ENCODE measurements around the gene ENPP4.
"Not testable (repeated sequence)": the region's sequence is repeated elsewhere in the genome, so short reads cannot be mapped to it uniquely, and the experiment has no call there.

Gene ENPP4

DNA sequence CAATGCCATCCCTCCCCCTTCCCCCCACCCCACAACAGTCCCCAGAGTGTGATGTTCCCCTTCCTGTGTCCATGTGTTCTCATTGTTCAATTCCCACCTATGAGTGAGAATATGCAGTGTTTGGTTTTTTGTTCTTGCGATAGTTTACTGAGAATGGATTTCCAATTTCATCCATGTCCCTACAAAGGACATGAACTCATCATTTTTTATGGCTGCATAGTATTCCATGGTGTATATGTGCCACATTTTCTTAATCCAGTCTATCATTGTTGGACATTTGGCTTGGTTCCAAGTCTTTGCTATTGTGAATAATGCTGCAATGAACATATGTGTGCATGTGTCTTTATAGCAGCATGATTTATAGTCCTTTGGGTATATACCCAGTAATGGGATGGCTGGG is 1.5 kb downstream of the ENPP4 start:
- not testable (repeated sequence) for DNase-seq

DNA sequence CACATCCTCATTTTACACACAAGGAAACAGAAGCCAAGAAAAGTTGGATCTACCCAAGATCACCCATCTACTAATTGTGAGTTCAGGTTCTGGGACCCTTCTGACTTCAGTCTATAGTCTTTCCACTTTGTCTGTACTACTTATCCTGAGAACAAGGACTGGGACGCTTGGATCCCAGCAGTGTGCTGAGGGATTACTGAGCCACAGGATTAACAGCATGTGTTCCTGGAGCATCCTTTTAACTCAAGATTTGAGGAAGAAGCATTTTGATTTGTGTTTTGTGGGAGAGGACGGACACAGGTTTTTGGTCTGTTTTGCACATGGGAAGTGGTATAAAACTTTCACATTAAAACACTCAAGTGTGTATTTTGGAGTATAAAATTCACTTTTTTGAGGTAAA is 4.4 kb downstream of the ENPP4 start:
- DNase-seq = no peak

DNA sequence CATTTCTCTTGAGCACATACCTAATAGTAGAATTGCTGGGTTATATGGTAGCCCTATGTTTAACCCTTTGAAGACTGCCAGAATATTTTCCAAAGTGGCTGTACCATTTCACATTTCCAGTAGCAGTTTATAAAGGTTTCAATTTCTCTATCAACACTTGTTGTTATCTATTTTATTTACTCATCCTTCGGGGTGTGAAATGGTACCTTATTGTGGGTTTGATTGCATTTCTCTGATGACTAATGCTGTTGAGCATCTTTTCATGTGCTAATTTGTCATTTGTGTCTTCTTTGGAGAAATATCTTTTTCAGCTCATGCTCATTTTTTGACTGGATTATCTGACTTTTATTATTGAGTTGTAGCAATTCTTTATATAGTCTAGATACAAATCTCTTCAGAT is 5.4 kb downstream of the ENPP4 start:
- DNase-seq = no peak

DNA sequence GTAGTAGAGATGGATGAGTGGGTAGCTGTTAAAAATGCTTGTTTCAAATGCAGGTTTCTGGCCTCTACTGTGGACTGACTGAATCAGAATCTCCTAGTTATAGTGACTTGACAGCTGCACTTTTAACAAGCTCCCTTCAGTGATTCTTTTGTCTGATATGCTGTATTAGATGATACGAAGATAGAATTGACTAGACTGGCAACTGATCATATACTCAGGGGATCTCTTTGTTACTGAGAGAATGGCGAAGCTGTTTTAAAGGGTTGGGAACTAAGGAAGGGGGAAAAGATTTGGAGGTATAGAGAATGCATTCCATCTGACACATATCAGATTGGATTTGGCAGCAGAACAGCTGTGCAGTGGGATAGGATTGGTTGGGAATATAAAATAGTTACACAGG is 7.0 kb downstream of the ENPP4 start:
- no peak for DNase-seq

DNA sequence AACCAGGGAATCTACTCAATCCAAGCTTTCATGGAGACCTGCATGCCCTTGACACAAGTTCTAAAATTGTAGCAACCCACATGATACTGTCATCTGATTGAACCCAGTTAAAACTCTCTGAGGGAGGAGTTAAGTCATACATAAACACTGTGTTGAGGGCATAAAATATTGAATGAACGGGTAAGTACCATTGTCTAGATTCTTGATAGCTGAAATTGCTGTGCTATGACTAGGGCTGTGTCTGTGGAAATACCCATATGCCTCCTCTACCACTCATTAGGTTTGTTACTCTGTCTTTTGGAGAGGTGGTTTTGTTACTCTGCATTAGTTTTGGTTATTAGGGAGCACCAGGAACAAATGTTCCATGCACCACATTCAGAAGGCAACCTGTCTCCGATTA is 7.6 kb downstream of the ENPP4 start:
- DNase-seq = no peak

DNA sequence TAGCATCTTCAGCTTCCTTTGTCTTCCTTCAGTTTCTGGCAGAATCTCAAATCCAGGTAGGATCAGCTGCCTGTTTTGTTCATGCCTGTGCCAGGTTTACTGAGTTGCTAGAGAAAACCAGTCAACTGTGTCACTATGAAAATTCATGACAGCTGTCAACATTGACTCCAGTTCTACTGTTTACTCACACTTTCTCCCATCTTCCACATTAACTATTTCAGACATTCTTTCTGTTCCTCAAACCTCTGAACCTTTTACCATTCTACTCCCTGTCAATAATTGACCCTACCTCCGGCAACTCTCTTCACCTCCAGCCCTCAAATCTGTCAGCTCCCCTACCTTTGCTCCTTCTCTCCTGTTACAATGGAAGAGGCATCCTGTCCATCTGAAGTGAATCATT is 8.5 kb downstream of the ENPP4 start:
- DNase-seq = peak; percentile 40

DNA sequence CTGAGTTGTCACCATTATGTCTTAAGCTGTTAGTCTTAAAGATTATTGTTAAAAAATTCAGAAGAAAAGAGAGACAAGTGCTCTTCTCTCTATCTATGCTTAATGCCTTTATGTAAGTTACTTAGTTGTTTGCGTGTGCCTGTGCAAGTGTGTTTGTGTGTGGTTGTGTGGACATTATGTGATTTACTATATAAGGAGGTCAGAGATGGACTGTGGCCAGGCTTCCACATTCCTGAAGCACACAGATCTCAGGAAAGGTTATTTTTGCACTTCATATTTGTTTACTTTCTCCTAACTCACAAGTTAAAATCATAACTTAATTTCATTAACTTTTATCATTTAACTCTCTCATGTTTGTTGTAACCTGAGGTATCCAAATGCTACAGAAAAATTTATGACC is 14.5 kb downstream of the ENPP4 start:
- DNase-seq = no peak

DNA sequence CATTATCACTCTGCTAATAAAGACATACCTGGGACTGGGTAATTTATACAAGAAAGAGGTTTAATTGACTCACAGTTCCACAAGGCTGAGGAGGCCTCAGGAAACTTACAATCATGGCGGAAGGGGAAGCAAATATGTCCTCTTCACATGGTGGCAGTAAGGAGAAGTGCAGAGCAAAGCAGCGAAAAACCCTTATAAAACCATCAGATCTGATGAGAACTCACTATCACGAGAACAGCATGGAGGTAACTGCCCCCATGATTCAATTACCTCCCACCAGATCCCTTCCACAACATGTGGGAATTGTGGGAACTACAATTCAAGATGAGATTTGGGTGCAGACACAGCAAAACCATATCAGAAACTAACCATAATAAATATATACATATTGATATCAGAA is 19.3 kb downstream of the ENPP4 start:
- not testable (repeated sequence) for DNase-seq

DNA sequence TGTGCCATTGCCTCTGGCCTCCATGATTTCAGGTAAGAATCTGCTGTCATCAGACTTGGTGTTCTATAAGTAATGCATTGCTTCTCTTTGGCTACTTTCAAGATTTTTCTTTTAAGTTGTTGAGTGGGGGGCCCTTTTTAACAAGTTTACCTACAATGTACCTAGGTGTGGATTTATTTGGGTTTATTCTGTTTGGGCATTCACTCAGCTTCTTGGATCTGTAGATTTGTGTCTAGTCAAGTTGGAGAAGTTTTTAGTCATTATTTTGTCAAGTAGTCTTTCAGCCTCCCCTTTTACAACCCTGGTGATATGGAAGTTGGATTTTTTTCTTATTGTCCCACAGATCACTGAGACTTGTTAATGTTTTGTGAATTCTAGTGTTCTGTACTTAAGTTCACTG is 26.9 kb downstream of the ENPP4 start:
- no peak for DNase-seq

DNA sequence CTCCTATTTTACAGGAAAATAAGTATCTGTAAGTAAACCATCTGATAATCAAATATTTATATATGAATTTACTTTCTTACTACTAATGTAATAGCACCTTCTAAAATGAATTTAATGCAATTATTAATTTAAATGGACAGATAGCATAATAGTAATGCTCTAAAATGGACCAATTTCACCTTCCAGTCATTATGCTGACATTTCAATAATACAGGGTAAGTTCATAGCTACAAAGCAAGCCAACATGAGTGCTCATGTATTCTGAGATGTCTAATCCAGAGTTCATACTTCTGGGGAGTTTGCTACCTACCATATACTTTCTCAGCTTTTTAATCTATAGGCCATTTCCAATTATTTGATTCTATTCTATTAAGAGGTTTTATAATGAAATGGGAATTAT is 29.4 kb downstream of the ENPP4 start:
- no peak for DNase-seq

DNA sequence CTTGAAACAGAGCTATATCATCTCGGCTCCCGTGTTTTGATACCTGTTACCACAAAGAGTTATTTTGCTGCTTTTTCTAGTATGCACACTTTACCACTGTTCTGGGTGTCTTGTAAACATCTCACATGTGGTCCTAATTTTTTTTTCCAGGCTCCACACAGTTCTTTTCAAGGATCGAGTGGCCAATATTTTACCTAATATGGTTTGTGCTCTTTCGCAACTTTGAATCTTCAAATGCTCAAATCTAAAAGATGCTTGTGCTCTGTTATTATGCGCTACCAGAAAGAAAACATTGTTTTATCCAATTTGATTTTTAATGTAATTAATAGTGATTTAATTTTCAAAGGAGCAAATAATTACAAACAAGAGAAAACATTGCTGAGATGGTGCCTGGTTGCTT is 30.3 kb downstream of the ENPP4 start:
- no peak for DNase-seq

DNA sequence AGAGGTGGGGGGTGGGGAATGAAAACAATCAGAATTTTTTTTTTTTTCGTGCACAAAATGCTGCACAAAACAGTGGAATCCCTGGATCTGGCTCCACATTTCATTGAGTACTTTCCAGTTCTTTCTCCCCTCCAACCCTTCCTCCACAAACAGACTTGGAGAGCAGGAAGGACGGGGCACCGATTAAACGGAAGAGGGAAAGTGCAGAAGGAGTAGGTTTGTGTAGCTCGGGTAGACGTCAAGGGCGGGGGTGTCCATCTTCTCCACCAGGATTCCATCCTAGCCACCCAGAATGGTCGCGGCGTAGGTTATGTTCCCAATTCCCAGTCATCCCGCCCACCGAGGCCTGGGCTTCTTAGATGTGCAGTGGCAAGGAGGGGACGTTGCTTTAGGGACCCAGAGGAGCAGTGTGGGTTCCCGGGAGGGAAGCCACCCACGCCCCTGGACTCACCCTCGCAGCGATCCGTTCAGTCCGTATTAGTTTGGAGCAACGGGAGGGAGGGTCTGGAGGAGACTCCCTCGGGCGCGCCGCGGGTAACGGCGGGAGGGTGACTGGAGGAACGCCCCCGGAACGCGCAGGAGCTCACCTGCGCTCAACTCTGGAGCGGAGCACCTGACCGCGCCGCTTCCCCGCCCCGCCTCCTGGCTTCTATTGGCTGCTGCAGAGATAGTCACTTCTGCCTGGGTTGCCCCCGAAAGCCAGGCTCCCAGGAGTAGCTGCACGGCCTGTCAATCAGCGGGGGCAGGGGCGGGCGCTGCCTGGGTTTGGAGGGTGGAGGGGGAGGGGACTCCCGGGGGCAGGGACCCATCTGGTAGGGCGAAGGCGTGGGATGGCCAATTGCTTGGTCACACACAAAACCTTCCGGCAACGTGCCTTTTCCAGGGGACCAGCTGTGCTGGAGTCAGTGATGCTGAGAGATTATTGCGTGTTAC is 40.8 kb downstream of the ENPP4 start, which contains the start of gene ENPP5:
ENPP5 (minus strand) TSS at position 624 of the 933 bp plus-strand sequence. CDS start 2,718 bp downstream, outside the sequence.
- DNase-seq = peak; percentile 80

DNA sequence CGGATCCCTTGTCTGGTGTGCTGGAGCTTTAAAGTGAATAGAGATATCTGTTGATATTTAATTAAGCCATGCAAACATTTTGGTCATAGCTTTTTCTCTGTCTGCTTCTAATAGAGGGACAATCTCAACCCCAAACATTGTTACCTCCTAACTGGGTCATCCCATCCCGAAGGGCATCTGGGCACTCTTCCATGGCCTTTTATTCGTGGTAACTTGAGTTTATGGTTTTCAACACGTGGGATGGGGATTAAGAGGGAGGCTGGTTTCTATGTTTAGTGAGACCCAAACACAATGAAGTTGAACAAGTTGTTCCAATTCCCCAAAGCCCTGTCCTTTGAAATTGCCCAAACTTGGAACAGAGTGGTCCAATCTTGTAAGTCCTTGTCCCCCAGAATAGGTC is 42.4 kb downstream of the ENPP4 start:
- no peak for DNase-seq

DNA sequence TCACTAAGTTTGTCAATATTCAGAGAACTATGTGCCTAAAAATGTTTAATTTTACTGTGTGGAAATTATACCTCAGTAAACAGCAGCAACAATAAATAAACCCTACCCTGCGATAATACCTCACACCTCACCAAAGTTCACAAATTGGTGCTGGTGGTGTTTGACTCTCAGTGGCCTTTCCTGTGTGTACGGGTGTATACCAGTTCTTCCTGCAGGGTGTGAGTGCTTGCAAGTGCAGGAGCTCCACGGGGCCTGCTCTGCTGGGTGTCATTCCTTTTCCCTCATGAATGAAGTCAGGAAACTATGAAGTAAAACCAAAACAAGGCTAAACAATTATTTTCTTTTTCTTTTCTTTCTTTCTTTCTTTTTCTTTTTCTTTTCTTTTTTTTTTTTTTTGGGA is 45.1 kb downstream of the ENPP4 start:
- no peak for DNase-seq

DNA sequence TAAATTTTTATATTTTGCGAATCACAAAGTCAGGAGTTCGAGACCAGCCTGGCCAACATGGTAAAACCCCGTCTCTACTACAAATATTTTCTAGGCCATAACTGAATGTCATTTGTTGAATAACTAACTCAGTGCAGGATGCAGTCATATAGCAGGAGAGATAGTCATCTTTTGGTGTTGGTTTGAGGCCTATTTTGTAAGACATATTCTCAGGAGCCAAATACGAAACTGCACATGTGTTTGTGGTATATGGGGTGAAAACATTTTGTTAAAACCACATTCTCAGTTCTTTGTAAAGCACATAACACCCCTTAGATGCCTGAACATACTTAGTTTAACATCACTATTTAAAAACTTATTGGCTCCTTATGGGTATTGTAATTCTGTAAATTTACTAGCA is 45.7 kb downstream of the ENPP4 start:
- DNase-seq = no peak

DNA sequence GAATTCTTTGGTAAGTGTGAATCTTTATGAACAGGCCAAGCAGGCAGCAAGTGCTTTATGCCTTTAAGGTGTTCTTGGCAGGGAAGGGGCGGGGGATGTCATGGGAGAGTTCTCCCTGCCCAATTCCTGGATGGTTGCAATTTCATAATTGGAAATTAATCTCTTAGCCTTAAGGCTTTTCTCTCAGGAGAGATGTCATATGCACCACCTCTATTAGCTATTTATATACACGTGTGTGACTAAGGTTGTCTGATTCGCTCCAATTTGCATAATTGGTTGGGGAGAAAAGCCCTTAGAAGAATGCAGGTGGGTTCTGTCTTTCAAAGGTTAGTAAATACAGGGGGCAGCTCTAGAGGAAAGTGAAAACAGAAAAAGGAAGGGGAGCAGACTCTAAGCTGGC is 46.2 kb downstream of the ENPP4 start:
- no peak for DNase-seq

DNA sequence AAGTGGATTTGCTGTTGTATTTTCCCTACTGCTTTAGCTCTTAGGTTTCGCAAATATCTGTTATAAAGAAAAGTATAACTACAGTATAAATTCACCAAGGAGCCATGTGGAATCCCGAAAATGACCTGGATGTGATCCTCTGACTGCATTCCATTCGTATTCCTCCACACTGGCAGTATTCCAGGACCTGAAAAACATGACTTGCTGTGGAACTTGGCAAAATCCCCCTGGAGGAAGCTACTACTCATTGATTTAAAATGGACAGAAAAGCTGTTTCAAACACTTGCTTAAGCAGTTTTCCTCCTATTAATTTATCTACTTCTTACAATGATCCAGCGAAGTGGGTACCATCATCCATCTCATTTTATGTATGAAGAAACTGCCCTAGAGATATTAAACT is 54.3 kb downstream of the ENPP4 start:
- DNase-seq = no peak

DNA sequence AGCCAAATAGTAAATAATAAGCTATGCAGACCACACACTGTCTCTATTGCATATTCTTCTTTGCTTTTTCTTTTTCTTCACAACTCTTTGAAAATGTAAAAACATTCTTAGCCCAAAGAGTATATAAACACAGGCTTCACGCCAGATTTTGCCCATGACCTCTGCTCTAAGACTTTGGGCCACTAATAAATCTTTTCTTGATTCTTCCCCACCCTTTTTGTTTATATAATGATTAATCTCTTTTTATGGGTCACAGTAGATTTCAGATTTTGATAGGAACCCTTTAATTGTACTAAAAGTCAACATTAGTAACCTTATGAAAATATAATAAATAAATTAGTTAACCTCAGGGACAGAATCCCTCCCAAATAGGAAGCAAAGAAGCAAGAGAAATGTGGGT is 56.8 kb downstream of the ENPP4 start:
- no peak for DNase-seq

DNA sequence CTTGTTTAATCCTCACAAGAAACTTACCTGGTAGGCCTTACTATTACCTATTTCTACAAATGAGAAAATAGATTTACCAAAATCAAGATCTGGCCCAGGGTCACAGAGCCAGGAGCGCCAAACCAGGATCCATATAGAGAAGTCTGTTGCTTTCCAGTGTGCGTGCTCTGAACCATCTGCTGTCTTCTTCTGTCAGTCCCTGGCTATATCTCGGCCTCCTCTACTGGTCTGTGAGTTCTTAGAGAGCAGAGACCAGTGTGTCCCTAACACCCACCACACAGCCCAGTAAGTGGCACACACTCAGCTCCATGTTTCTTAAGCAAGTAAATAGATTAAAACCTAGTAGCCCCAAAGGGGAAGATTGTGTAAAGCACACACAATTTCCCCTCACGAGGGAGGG is 59.9 kb downstream of the ENPP4 start:
- no peak for DNase-seq

DNA sequence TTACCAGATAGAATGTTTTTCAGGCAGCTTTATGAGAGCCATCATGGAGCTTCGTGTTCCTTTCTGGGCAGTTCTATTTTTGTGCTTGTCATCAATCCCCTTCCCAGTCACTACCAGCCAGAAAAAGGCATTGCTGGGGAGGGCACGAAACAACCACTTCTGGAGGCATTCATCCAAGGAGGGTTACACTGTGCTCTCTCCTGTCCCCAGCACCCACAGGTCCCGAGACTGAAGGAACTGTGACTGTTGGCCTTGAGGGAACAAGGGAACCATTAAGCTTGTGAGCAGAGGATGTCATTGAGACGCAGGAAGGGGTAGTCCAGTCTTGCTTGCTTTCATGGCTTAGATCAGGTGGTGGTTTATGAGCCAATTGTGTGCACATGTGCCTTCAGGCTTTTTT is 61.1 kb downstream of the ENPP4 start:
- no peak for DNase-seq

DNA sequence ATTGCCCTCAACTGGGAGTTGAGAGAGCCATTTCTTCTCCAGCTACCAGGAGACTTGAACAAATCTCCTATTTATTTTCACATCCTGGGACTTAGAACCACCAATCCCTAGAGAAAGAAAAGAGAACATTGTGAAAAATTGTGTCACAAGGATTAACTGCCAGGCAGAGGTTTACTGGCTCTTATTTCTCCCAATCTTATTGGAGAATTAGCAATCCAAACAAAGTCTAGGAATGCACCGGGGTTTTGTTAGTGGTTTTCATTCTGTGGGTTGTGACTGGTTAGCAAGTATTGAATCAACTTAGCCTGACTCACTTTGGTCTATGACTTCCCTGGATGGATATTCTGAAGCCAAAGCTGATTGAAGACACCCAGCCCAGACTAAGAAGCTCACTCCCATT is 62.2 kb downstream of the ENPP4 start:
- DNase-seq = no peak
